Omental fat pad (tissue), 4 donors: ENCODE results near the gene PSD2. TPM values are rescaled to one million over a fixed set of nuclear protein-coding genes. Genes with fewer than 3 reads are reported as not detected.

ENCODE experiments used
- ATAC-seq: fragments of 150-250 bp; one replicate; pipeline ENCODE4 v1.9.1; 2016; ENCODE audit warnings: mild to moderate bottlenecking, moderate library complexity; ENCODE audit not compliant: low FRiP score
- DNase-seq: peaks from one replicate; pipeline ENCODE4 v3.0.0-alpha.2; 2019; ENCODE audit warnings: low spot score
- total RNA-seq, 4 donors: library from RNA; depleted of rRNA; stranded (reverse); fragments of >200 nt; gene quantifications; one replicate each; pipeline ENCODE4 v1.1.0, GENCODE V29; 2016
- TF ChIP-seq, protein P1 (sequence below), 3 donors: fragments of 450-650 bp; IDR thresholded peaks; one replicate each; pipeline ENCODE4 v1.5.1; 2016 to 2017; ENCODE audit warnings: antibody characterized with exemption in 3 of 3, mild to moderate bottlenecking in 3 of 3, moderate library complexity in 2 of 3

The PSD2 gene
- total RNA-seq, 4 donors from 2014 or later, result 0.12 to 0.46 (median 0.16) TPM; not detected in 1

DNA sequence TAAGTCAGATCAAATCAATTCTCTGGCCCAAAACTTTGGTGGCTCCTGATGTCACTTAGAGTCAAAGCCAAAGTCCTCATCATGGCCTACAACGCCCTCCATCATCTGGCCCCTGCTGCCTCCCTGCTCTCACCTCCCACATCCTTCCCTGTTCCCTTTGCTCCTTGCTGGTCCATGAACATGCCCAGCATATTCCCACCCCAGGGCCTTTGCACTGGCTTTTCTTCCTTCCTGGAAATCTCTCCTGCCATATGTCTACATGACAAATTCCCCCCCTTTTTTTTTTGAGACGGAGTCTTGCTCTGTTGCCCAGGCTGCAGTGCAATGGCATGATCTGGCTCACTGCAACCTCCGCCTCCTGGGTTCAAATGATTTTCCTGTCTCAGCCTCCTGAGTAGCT, 11.1 kb upstream of the PSD2 start:
- TF ChIP-seq, protein P1, sequence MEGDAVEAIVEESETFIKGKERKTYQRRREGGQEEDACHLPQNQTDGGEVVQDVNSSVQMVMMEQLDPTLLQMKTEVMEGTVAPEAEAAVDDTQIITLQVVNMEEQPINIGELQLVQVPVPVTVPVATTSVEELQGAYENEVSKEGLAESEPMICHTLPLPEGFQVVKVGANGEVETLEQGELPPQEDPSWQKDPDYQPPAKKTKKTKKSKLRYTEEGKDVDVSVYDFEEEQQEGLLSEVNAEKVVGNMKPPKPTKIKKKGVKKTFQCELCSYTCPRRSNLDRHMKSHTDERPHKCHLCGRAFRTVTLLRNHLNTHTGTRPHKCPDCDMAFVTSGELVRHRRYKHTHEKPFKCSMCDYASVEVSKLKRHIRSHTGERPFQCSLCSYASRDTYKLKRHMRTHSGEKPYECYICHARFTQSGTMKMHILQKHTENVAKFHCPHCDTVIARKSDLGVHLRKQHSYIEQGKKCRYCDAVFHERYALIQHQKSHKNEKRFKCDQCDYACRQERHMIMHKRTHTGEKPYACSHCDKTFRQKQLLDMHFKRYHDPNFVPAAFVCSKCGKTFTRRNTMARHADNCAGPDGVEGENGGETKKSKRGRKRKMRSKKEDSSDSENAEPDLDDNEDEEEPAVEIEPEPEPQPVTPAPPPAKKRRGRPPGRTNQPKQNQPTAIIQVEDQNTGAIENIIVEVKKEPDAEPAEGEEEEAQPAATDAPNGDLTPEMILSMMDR (IDR thresholded peaks at IDR 0.05), result no peak
- ATAC-seq (no peak), DNase-seq (no peak)

DNA sequence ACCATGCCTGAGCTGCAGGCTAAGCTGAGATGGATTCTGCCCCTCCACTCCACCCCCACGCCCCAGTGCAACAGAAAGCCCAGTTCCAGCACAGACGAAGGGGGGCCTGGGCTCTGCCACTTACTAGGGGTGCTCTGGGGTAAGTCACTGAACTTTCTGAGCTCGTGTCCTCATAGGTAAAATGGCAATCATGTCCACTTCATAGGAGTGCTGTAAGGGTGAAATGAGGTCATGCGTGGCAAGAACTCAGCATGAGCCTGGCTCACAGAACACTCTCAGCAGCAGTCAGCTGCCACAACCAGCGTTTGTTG, 8.4 kb upstream of the PSD2 start:
- no peak for ATAC-seq
- DNase-seq, result no peak
- TF ChIP-seq, protein P1 (IDR thresholded peaks at IDR 0.05), result no peak

DNA sequence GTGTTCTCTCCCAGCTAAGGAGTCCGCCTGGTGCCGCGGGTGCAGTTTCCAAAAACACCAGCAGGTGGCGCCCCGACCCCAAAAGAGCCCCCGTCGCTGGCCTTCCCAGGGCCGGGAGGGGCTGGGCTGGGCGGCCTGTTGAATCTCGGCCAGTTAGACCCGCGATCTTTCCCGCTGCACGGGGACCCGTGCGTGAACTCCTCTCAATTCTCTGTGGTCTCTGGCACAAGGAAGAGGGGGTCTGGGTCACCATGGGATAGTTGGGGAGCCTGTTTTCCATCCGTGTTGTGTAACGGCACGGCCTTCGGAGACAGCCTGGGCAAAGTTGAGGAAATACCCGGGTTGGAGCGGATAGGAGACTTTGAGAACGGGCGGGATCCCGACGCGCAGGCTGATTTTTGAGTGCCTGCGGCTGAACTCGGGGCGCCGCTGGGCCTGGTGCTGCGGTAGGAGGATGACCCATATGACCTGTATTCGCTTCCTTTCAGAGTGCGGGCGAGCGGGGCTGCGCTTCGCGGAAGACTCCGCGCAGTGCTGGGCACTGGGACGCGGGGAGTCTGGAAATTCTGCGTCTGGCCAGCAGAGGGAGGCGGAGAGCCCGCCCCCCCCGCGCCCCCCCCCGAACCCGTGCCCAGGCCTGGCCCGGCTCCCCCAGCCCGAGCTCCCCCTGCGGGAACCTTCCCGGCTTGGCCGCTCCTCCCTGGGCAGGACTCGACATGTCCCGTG, 7.9 kb upstream of the PSD2 start:
- TF ChIP-seq, protein P1 (IDR thresholded peaks at IDR 0.05), result peak in 2 of 3 donors; percentile 91 to 99
- peak; percentile 94 for DNase-seq
- peak; percentile 83 for ATAC-seq

DNA sequence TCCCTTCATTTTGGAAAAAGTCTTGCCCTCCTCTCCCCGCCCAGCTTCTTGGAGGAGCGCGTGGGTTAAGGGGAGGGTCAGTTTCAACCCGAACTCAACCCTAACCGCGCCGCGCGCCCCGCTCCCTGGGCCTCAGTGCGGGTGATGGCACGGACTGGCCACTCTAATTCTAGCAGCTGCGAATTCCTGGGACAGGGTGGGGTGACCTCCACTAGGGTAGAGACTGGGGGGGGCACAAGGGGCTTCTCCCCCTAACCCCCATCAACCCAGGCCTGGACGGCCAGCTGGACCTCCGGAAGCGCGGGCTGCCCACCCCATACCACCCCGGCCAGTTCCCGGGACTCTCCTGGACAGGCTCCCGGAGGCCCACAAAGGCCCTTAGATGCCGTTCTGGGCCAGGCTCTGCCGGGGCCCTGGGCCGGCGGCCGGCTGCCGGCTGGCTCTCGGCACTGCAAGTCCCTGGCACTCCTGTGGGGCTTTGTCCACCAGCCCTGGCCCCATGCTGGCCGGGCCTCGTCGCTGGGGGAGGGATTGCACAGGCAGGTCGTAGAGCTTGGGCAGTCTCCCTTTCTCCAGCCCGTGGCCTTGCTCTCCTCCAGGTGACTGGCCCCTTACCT, 7.2 kb upstream of the PSD2 start:
- DNase-seq (no peak), ATAC-seq (peak; percentile 35)
- TF ChIP-seq, protein P1 (IDR thresholded peaks at IDR 0.05), result no peak

DNA sequence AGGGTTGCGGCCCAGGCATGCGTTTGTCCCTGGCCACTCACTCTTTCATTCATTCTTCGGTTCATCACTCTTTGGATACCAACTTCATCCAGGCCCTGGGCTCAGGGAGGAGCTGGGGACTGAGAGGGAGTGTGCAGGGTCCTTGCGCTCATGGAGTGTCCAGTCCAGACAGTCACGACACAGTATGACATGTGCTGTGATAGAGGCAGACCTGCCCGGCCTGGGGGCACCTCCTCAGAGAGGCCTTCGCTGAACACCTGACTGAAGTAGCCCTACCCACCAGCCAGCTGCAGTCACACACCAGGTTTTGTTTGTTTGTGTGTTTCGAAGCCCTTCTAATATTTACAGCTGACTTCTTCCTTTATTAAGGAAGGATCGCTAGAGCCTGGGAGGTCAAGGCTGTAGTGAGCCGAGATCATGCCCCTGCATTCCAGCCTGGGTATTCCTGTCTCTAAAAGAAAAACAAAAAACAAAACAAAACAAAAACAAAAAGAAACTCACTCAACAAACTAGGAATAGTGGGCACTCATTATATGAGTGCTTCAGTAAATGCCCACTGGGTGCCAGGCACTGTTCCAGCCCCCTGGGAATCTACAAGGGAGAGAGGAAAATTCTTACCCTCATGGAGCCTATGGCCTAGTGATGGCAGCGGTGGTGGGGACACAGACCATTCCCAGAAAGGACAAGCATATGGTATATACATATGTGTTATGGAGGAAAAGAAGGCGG, 6.3 kb upstream of the PSD2 start:
- ATAC-seq (no peak), DNase-seq (no peak)
- TF ChIP-seq, protein P1 (IDR thresholded peaks at IDR 0.05), result no peak

DNA sequence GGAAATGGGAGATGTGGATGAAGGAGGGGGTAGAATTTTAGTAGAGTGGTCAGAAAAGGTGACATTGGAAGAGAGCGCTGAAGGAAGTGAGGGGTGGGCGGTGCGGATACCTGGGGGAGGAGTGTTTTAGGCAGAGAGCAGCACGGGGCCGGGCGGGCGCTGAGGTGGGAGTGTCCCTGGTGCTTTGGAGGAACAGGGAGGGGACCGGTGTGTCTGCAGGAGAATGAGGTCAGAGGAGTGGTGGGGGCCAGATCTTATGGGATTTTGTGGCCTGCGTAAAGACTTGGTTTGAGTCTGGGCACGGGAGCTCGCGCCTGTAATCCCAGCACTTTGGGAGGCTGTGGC, 5.8 kb upstream of the PSD2 start:
- no peak for DNase-seq
- TF ChIP-seq, protein P1 (IDR thresholded peaks at IDR 0.05), result no peak
- no peak for ATAC-seq
